ENCODE measurements around the gene MRPS35.

MRPS35 gene

DNA sequence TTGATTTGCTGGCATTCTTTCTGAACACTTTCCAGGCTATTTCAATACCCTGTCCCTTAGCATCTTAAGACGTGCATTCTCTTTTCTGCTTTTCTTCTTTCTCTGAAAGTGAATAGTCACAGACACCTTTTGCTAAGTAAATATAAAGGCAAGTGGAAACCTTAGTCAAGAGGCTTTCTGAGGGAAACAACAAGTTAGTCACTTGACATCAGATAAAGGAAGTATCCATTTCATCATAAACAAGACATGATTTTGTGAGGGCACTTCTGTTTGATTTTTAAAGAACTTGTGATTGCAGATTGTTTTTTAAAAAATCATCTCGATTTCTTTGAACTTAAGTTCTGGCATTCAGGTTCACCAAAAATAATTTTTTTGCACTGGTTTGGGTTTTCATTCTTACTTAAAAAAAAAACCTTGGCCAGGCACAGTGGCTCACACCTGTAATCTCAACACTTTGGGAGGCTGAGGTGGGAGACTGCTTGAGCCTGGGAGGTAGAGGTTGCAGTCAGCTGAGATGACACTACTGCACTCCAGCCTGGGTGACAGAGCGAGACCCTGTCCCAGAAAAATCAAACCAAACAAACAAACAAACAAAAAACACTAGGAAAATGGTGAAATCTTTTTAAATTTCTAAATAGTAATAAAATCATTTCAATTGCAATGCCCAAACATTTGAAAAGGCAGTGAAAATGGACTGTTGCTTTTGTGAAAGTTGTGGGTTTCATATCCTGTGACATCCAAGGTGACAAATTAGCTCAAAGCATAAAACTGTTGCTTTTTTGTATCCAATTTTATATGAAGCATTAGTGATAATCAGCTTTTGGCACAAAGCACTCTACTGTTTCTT, 61.1 kb downstream of the MRPS35 start:
- in situ Hi-C loops (cut with MboI; ENCODE audit: low sequenced_read_pairs) = no loop called here

DNA sequence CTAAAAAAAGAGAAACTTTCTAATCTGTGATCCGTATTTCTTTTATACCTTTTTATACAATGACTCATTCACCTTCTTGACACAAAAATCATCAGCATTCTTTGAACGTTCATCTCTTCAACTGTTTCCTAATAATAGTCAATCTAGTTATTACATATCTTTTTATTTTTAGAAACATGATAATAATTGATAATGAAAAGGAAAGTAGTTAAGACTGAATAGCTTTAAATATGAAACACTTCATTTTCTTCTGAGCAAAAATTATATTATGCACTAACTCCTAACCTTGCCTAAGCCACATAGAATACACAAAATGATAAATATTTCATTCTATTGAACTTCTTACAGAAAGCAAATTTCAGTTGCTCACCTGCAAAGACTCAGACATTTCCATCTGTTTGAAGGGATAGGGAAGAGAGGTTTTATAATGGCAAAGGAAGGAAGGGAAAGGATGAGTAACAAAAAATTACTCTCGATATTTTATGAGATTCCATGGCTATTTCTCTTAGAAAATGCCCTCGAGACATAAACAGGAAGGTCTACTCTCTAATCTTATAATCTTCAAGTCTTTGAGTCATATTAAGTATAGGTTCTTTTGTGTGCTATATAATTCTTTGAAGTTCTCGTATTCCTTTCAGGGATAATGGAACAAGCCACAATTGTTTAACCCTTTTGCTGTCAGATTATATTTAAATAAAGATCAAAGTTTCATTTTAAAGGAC, 61.9 kb downstream of the MRPS35 start:
- in situ Hi-C loops (cut with MboI; ENCODE audit: low sequenced_read_pairs) = no loop called here

DNA sequence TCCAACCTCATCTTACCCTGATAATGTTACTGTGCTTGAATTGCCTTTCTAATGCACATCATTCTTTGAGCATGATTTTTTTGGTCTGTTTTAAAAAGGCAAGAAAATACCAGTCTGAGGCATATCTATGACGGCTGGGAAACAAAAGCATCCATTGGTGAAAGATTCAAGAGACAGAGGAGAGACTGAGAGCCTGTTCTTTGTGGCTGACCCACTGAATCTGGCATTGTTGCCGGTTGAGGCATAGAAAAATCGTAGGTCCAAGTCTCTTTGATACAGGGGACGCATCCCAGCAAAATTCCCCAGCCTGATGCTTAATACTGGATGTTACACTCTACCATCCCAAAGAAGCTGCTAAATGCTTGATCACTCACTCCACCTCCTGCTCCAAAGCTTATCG, 66.5 kb downstream of the MRPS35 start:
- in situ Hi-C loops (cut with MboI; ENCODE audit: low sequenced_read_pairs) = no loop called here

DNA sequence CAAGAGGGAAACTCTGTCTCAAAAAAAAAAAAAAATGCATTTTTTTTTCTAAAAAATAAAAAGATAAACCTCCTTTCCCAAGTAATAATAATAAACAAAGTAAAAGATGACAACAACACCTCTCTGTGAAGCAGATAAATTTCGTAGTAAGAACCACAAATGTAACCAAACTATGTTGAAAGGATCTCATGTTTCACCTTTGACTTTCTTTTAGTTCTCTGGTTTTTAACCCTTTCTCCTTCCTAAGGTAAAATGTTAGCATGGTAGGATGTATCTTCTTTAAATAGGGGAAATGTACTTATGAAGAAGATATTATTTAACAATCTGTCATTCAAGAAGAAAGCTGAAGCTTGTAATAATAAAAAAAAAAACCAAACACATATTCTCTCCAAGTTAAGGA, 67.6 kb downstream of the MRPS35 start:
- in situ Hi-C loops (cut with MboI; ENCODE audit: low sequenced_read_pairs) = no loop called here

DNA sequence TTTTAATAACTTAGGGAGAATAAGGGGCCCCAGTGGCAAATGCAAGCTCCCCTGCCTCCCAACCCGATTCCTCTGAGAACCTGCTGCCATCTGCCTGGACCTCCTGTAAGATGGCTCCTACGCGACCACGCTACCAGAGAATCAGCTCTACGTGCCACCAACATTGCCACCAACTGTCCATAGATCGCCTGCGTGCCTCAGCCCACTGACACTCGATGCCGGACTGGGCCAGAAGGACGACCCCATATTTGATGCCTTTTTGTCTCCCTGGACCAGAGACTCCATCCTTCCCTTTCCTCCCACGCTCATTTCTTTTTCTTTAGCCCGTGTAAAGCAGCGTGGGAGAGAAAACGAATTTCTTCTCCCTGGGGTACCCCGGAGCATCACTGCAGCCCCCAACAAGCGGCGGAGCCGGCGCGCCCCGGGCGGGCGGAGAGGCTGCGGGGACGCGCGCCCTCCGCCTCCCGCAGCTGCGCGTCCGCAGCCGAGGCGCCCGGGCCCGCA, 68.8 kb downstream of the MRPS35 start:
- in situ Hi-C loops (cut with MboI; ENCODE audit: low sequenced_read_pairs) = no loop called here

DNA sequence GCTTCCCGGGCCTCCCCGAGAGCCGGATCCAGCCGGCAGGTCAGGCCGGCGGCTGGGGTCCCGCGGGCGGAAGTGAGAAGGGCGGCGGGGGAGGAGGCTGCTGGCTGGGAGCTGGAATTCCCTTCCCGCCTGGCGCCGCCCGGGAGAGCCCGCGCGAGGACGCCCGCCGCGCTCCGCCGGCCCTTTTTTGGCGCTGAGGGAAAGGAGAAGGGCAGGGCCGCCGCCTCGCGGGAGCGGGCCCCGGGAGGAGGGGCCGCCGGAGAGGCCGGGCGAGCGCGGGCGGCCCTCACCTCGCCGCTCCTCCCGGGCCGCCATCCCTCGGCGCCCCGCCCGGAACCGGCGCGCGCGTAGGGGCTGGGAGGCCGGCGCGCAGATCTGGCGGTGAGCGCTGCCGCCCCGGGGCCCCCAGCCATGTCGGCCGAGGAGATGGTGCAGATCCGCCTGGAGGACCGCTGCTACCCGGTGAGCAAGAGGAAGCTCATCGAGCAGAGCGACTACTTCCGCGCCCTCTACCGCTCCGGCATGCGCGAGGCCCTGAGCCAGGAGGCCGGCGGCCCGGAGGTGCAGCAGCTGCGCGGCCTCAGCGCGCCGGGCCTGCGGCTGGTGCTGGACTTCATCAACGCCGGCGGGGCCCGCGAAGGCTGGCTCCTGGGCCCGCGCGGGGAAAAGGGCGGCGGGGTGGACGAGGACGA, 69.4 kb downstream of the MRPS35 start, which contains the start of the genes KLHL42 and MANSC4:
Gene KLHL42, plus strand, starts transcription at position 314 of the 692 bp plus-strand sequence. Its CDS starts 98 bp downstream, at position 412.
Gene MANSC4, minus strand, starts transcription at position 317 of the 692 bp plus-strand sequence. CDS start 8,960 bp downstream, outside the sequence.
- in situ Hi-C loops (cut with MboI; ENCODE audit: low sequenced_read_pairs) = no loop called here

DNA sequence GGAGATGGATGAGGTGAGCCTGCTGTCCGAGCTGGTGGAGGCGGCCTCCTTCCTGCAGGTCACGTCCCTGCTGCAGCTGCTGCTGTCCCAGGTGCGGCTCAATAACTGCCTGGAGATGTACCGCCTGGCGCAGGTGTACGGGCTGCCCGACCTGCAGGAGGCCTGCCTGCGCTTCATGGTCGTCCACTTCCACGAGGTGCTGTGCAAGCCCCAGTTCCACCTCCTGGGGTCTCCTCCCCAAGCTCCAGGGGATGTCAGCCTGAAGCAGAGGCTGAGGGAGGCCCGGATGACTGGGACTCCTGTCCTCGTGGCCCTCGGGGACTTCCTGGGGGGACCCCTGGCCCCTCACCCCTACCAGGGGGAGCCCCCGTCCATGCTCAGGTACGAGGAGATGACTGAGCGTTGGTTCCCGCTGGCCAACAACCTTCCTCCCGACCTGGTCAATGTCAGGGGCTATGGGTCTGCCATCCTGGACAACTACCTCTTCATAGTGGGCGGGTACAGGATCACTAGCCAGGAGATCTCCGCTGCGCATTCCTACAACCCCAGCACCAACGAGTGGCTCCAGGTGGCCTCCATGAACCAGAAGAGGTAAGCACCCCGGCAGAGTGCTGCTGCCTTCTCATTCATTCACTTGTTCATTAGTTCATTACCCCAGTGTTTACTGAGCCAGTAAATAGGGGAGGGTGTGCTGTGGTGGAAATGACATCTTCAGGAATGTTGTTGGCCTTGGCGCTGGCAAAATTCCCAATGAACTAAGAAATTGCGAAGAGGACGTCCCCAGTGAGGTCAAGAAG, 70.2 kb downstream of the MRPS35 start:
- in situ Hi-C loops (cut with MboI; ENCODE audit: low sequenced_read_pairs) = no loop called here

DNA sequence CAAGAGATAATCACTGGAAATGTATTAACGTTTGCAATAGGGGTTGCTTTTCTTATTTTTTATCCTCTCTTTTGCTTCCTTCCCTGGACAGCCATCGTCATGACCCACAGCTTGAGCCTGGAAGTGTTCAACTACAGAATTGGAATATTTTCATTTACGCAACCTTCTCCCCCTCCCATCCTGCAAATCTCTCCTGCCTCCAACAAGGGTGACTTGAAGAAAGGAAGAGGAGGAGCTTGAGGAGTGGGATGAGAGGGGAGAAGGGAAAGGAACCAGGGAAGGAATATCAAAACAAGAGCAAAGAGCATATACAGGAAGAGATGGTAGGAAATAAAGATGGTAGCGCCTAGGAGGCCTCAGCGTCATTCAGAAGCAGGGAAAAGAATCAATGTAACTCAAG, 71.0 kb downstream of the MRPS35 start:
- in situ Hi-C loops (cut with MboI; ENCODE audit: low sequenced_read_pairs) = no loop called here

DNA sequence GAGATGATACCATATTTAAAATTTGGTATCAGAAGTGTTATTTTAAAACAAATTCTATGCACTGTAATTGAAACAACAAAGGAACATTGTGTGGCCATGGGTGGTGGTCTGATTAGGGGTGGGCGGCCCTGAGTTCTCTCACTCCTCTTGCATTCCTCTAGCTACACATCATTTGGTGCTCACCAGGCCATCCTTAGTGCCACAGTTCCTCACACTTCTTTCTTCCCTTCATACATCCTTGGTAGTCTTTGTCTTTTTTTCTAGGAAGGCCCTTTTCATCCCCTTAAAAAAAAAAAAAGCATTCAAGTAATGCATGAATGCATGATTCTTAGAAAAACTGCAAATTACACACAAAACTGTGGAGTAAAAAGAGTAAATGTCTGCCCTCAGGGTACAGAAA, 71.8 kb downstream of the MRPS35 start:
- in situ Hi-C loops (cut with MboI; ENCODE audit: low sequenced_read_pairs) = no loop called here

DNA sequence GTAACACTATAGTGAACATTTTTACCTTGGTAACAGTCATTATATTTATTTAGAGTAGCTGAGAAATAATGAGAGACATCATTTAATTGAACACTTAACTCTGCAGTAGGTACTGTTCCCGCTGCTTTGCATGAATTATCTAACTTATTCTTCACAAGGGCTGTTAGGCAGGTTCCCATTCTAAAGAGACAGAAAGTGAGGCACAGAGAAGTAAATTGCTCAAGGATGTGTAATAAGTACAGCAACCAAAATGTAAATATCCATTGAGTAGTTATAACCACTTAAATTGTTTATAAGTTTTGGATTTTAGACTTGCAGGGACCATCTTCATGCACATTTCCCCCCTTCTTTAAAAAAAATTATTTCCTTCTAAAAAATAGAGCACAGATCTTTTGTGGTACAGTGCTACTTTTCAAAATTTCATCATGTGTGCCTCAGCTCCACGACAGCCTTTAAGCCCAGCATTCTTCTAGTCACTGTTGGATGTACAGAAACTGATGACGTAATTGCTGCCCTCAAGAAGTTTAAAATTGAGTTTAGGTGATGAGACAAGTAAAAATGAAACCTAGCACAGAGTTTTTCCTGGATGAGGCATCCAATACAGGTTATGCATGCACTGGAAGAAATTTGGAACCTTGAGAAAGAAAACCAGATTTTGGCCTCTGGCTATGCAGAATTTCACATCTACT, 75.4 kb downstream of the MRPS35 start:
- in situ Hi-C loops (cut with MboI; ENCODE audit: low sequenced_read_pairs) = no loop called here

DNA sequence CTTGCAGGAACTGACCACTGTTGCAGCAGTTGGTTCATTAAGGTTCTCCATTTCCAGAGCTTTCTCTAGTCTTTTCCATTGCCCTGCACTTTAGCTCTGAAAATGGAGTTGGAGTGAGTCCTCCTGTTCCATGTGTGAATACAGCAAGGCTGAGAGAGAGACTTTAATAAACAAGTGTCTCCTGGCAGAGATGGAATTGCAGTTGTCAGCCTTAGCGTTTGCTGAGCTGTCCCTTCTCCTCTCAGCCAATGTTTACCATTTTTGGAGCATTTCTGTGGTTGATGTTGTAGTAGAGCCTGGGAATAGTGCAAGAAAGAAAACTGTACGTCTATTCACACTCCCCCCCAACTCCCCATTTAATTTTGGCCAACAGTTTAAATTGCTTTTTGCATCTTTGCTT, 76.9 kb downstream of the MRPS35 start:
- in situ Hi-C loops (cut with MboI; ENCODE audit: low sequenced_read_pairs) = no loop called here

DNA sequence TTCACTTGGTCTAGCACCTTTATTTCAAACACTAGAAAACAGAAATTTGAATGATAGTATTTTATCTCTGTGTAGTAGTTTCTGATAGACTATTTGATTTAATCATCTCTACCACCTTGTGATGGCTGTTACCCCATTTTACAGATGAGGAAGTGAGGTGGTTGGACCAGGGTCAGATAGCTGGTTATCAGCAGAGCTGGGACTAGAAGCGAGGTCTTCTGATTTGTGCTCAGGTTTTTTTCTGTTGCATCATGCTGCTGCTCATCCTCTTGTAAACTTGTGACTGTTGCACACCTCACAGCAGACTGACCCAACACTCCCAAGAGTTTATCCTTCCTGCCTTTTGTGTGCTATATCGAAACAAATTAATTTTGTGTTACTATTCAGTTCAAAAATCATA, 79.5 kb downstream of the MRPS35 start:
- in situ Hi-C loops (cut with MboI; ENCODE audit: low sequenced_read_pairs) = no loop called here

DNA sequence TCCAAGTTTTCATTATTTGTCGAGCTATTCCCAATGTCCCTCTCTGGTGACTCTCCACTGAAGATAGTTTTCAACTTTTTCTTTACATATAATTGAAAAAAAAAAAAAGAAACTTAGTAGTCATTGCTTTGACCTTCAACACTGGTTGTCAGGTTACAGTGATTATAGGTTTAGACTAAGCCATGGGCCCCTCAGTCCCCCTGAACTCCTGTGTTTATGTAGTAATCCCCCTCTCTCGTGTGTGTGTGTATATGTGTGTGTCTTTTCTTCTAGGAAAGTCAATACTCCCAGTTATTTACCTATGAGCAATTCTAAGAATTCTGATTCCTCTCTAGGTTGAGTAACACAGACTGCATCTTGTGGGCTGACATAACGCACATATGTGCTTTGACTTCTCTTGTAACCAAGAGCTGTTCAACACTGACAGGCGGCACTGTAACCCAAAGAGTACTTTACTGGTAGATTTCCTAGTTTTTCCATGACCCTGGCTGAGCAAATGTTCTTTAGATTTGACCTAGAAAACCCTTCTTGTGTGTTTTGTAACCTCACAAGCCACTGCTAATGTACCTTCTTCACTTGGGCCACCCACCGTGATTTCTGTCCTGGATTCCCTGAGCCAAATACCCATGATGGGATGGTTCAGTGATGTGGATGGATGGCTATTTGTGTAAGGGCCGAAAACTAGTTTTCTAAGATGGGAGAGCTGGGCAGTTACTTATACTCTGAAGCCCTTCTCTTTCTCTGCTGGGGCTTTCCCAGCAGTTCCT, 84.4 kb downstream of the MRPS35 start:
- in situ Hi-C loops (cut with MboI; ENCODE audit: low sequenced_read_pairs) = no loop called here

DNA sequence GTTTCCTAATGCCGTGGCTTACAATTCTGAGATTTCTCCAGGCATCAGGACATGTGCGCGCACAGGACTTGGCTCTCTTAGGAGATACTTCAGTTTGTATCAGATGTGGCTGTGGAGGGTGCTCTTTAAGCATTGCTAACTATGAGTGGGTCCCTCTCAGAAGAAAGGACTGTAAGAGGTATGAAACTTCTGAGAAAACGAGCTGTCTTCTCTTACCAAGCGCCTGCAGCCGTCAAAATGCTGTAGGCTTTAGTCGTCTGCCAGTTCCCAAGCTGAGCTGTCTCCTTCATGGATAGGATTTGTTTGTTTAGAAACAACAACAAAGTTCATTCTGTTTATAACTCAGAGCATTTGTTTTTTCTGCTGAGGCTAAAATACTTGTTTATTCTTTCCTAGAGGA, 85.5 kb downstream of the MRPS35 start:
- in situ Hi-C loops (cut with MboI; ENCODE audit: low sequenced_read_pairs) = no loop called here

DNA sequence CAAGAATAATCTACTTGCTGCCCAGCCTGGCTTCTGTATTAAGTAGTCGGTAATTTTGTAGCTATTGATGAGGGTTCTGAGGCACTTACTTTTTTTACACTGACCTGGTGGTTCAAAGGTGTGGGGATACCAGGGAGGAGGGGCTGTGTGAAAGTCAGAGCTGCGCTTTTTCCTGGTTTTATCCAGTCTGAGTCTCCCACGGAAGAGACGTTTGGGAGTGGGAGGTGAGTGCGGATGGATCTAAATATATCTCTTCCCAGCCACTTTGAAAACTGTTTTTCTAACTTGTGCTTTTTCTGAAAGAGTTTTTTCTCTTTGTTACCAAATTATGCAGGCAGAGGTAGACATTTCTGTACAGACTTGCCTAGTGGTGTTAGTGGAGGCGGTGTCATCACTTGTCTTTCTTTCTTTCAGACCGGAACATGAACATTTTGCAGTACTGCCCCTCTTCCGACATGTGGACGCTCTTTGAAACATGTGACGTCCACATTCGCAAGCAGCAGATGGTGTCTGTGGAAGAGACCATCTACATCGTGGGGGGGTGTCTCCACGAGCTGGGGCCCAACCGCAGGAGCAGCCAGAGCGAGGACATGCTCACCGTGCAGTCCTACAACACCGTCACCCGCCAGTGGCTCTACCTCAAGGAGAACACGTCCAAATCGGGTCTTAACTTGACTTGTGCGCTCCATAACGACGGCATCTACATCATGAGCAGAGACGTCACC, 86.8 kb downstream of the MRPS35 start:
- in situ Hi-C loops (cut with MboI; ENCODE audit: low sequenced_read_pairs) = no loop called here

DNA sequence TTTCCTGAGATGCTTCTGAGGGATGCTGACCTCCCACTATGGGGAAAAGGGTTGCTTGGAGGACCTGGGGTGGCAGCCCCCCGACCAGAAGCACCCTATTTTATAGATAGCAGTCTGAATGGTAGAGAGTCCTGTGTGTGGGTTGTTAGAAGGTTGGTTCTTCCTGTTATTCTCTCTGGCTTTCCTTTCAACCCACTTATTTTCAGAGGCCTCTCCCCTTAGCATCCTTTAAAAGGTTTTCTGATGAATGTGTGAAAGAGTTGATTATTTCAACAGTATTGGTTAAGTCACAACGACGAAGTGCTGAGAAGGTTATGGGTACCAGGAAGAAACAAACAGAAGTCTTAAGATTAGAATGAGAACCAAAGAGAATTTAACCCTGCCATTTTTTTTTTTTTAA, 90.2 kb downstream of the MRPS35 start:
- in situ Hi-C loops (cut with MboI; ENCODE audit: low sequenced_read_pairs) = no loop called here

DNA sequence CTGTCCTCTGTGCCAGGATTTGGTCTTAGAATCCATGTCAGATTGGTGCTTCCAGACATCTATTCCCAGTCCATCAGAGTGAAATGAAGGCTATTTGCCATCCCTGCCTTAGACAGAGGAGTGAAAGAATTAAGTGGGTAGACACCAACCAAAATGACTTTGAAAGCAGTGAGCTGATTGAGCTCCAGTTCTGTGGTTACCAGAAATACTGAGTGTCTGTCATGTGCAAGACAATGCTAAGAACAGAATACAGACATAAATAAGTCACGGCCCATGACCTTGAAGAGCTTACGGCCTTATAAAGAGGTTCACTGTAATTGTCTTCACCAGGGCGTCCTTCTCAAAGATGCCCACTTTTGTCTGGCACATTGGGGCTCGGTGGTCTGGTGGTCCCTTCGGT, 91.0 kb downstream of the MRPS35 start:
- in situ Hi-C loops (cut with MboI; ENCODE audit: low sequenced_read_pairs) = no loop called here

DNA sequence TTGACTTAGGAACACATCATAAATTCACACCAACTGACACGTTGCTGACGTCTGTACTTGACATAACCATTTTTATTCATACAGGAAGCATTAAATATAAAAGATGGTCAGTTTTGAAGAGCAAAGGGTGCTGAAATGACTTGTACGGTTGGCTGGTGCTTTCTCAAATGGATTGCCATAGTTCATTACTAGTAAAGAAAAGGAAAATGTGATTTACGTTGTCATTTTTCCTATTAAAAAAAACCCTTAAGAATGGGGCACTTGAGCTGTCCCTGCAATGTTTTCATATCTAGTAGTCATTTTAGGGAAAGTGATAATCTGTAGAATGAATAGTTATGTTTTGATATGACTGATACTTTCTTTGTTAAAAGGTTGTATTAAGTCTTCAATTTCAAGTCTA, 91.9 kb downstream of the MRPS35 start:
- in situ Hi-C loops (cut with MboI; ENCODE audit: low sequenced_read_pairs) = no loop called here

DNA sequence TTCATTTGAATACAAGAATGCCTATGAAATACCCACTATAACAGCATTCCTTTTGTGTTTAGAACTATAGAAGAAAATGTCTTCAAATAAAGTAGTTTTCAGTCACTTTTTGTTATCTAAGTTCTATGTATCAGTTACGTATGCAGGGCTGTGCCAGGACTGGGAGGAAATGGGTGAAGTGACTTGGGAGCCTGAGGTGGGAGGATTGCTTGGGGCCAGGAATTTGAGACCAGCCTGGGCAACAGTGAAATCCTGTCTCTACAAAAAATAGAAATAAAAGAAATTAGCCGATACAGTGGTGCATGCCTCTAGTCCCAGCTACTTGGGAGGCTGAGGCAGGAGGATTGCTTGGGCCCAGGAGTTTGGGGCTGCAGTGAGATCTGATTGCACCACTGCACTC, 92.3 kb downstream of the MRPS35 start:
- in situ Hi-C loops (cut with MboI; ENCODE audit: low sequenced_read_pairs) = no loop called here
